Measurements from ENCODE around the gene HSD3B2.
A peak's percentile ranks its signal among the peaks of the same experiment; 100 is the strongest.

HSD3B2 gene

DNA sequence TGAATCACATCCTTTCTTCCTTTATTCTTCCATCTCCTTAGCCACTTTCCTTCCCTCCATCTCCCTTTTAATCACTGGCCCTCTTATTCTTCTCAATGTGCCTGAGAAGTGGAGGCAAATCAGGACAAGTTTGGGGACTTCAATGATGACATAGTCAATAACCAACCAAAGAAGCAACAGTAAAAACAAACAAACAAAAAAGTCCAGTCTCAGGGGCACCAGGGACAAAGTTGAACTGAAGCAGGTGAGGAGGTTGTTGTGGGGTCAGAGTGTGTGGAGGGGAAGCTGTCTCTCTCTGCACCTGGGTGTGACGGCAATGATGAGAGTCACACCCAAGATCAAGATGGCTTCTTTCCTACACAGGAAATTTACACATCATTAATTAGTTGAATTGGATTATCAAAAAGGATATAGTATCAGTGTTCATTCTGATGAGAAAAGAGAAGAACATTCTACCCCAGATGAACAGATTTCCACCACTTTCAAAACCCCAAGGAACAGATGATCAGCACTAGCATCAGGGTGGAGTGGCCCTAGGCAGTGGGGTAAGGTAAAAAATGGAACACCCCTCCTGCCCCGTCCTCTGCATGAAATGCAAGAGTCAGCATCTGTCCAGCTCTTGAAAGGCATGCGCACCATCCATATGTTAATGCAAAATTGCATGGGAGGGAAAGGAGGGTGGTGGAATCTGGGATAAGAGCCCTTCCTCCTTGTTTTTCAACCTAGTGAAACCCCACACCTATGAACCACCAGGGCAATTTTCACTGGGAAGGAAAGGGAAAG, 32.6 kb downstream of the HSD3B2 start:
- DNase-seq (ENCODE audit: extremely low read depth, insufficient read length) = no peak
- no peak for TF ChIP-seq CTCF (IDR thresholded peaks at IDR 0.05; ENCODE audit: insufficient read depth, low read length, poor library complexity, severe bottlenecking)
- Histone ChIP-seq H3K27me3 (replicated peaks; ENCODE audit: control insufficient read depth, insufficient read depth, low read length) (peaks cover 2% of the 10 kb centered on the region), H3K4me3 (replicated peaks; ENCODE audit: low read depth, low read length) (no peak overlapping the region), H3K36me3 (ENCODE audit: control insufficient read depth, insufficient read depth, low read length) (no peaks in the 10 kb centered on the region)

DNA sequence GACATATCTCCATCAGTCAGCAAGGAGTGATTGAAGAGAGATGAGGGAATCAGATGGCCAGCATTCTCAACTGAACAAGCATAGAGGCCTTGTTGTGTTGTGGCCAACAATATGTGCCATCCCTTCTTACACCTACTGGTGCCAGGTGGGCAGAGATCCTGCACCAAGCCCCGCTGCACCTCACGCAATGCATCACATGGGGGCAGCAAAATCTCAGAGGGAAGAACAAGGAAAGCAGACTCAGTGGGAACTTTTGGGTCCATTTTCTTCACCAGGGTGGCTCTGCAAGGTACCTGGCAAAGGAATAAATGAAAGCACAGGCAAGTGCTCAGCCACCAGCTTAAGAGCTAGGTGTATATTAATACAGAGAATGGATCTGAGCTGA, 33.2 kb downstream of the HSD3B2 start:
- no peak for DNase-seq (ENCODE audit: extremely low read depth, insufficient read length)
- H3K27me3 ChIP-seq (replicated peaks; ENCODE audit: control insufficient read depth, insufficient read depth, low read length) = no peaks in the 10 kb centered on the region; the same call in 1 of the 2 replicates

GRCh38 chr1:119449971-119450370, 35.0 kb downstream of the HSD3B2 start:
- H3K27me3 ChIP-seq (replicated peaks; ENCODE audit: control insufficient read depth, insufficient read depth, low read length) = no peaks in the 10 kb centered on the region
- no peaks in the 10 kb centered on the region for H3K36me3 ChIP-seq (ENCODE audit: control insufficient read depth, insufficient read depth, low read length)
- DNase-seq (ENCODE audit: extremely low read depth, insufficient read length) = no peak
- no peak overlapping the region for H3K4me3 ChIP-seq (replicated peaks; ENCODE audit: low read depth, low read length)
- TF ChIP-seq CTCF (IDR thresholded peaks at IDR 0.05; ENCODE audit: insufficient read depth, low read length, poor library complexity, severe bottlenecking) = no peak

More for the DNA sequence above, 33.2 kb downstream of the HSD3B2 start:
- no peak overlapping the region for H3K4me3 ChIP-seq (replicated peaks; ENCODE audit: low read depth, low read length)
- no peaks in the 10 kb centered on the region for H3K36me3 ChIP-seq (ENCODE audit: control insufficient read depth, insufficient read depth, low read length)
- TF ChIP-seq CTCF (IDR thresholded peaks at IDR 0.05; ENCODE audit: insufficient read depth, low read length, poor library complexity, severe bottlenecking) = peak; percentile 38

GRCh38 chr1:119451158-119451557, 36.2 kb downstream of the HSD3B2 start:
- Histone ChIP-seq H3K4me3 (replicated peaks; ENCODE audit: low read depth, low read length) (no peak overlapping the region), H3K36me3 (ENCODE audit: control insufficient read depth, insufficient read depth, low read length) (no peaks in the 10 kb centered on the region), H3K27me3 (replicated peaks; ENCODE audit: control insufficient read depth, insufficient read depth, low read length) (no peaks in the 10 kb centered on the region)
- TF ChIP-seq CTCF (IDR thresholded peaks at IDR 0.05; ENCODE audit: insufficient read depth, low read length, poor library complexity, severe bottlenecking) = no peak
- DNase-seq (ENCODE audit: extremely low read depth, insufficient read length) = no peak

- Histone ChIP-seq H3K4me3 (replicated peaks; ENCODE audit: low read depth, low read length) (no peak overlapping the region), H3K27me3 (replicated peaks; ENCODE audit: control insufficient read depth, insufficient read depth, low read length) (no peaks in the 10 kb centered on the region), H3K36me3 (ENCODE audit: control insufficient read depth, insufficient read depth, low read length) (no peaks in the 10 kb centered on the region)
- no peak for DNase-seq (ENCODE audit: extremely low read depth, insufficient read length)
- TF ChIP-seq CTCF (IDR thresholded peaks at IDR 0.05; ENCODE audit: insufficient read depth, low read length, poor library complexity, severe bottlenecking) = no peak
These were observed 37.1 kb downstream of the HSD3B2 start for GRCh38 chr1:119452091-119452490.

Measured in GM06990 (cell line).